GM12892 (cell line): ENCODE results near the gene CEMIP.

ENCODE experiments used
- DNase-seq: peaks from one replicate; pipeline ENCODE4 v3.0.0; 2011; ENCODE audit not compliant: insufficient read length
- FAIRE-seq: peaks from 2 replicates; lab custom pipeline; 2011; peaks lifted over from hg19 to GRCh38; lab: Jason Lieb, UNC
- POLR2A ChIP-seq: IDR thresholded peaks from 2 replicates; pipeline ENCODE4 v1.6.1; 2011; ENCODE audit warnings: low read depth, low read length, control low read depth
- POLR2AphosphoS5 ChIP-seq: IDR thresholded peaks from 2 replicates; pipeline ENCODE4 v1.6.1; 2011; ENCODE audit warnings: low read depth, low read length, control low read depth
- TAF1 ChIP-seq: IDR thresholded peaks from 2 replicates; pipeline ENCODE4 v1.6.1; 2011; ENCODE audit warnings: low read depth, mild to moderate bottlenecking, control low read depth, low read length, borderline replicate concordance

CEMIP gene

DNA sequence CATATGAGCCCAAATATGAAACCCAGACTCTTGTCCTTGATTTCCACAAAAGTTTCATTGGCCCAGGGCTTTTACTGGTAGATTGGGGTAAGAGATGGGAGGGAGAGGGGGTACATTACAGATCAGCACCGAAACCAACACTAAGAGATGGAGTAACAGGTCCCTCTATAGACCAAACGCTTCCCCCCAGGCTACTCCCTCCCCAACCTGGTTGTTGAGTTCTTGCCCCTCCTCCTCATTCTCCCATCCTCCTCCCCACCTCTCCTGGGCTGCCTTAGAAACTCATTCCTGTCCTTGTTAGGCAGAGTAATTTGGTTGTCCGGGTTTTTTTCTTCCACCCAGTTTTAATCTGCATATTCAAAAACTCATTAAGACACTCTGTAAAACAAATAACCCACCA, 136.3 kb downstream of the CEMIP start:
- no peak for TF ChIP-seq POLR2AphosphoS5
- TF ChIP-seq TAF1 = no peak
- TF ChIP-seq POLR2A = no peak
- no peak for DNase-seq
- FAIRE-seq = no peak

DNA sequence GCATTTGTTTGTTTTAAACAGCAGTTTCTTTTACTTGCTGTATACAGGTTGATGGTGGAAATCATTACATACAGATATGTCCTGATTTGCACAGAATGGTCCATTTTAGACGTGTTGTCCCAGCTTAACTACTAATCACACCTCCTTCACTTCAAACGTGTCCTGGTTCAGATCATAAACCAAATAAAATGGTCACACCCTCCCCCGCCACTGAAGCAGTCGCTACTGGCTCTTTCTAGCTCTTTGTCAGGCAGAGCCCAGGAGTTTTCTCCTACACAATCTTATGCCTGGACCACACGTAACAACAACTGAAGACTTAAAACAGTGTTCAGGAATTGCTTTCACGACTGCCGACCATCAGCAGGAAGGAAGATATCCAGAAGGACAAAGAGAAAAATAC, 136.9 kb downstream of the CEMIP start:
- DNase-seq = no peak
- FAIRE-seq = peak; percentile 40
- TF ChIP-seq POLR2AphosphoS5 = no peak
- no peak for TF ChIP-seq TAF1
- no peak for TF ChIP-seq POLR2A

DNA sequence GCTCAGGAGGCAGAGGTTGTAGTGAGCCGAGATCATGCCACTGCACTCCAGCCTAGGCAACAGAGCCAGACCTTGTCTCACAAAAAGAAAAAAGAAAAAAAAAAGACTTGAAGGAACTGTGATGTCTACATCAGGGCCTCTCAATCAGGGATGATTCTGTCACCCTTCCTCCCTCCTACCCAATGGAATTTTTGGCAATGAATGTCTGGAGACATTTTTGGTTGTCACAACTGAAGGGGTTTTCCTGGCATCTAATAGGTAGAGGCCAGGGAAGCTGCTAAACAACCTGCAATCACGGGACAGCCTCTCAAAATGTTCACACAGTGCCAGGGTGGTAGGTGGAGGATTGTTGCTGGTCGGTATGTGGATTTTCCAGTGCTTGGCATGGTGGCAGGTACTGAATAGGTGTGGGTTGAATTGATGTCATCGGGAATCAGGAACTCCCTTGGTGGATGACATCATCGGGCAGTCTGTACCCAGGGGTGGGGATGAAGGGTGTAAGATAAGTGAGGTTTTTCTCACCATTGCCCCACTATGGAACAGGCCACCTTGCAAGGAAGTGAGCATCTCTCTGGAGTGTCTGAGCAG, 139.1 kb downstream of the CEMIP start:
- TF ChIP-seq TAF1 (no peak), POLR2A (no peak), POLR2AphosphoS5 (no peak)
- FAIRE-seq (no peak), DNase-seq (no peak)

DNA sequence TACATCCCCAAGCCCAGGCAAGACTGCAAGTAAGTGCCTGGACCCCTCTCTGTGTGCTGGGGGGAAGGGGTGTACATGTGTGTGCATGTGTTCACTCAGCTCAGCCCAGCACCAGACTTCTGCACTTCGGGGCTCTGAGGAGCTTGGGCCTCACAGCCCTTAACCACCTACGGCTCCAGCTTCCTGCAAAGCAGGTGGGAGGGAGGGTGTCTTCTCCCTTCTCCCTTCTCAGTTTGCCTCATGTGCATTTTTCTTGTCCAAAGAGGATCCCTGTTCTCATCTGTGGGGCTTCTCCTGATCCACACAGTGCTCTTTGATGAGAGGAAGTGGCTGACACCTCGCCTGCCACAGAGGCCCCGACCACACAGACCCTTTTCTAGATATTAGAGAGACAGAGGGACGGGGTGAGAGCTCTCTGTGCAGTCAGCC, 141.1 kb downstream of the CEMIP start:
- DNase-seq (no peak), FAIRE-seq (no peak)
- TF ChIP-seq POLR2A = no peak
- TF ChIP-seq POLR2AphosphoS5 = no peak
- TF ChIP-seq TAF1 = no peak

DNA sequence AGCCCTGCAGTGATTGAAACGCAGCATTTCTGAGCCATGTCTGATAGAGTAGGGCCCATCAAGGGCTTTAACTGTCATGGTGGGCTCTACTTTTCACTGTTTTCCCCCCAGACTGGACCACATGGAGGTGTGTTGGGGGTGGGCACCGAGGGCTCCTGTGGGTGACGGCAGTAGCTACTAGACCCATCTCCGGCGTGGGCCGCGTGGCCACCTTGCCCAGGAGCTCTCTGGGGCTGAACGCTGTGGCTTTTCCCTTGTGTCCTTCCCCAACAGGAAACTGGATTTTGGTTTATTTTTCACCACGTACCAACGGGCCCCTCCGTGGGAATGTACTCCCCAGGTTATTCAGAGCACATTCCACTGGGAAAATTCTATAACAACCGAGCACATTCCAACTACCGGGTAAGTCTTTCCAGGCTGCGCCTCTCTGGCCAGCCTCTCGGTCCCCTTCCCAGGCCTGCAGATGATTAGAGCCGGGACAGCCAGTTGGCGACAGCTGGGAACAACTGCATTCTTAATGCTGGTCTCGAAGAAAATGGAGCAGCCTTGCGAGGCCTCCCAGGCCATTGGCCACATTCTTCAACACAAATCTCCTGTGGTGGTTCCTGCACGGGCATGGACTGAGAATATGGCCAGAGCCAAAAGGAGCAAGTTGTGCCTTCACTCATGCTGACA, 142.7 kb downstream of the CEMIP start:
- FAIRE-seq = no peak
- TF ChIP-seq POLR2AphosphoS5 (no peak), POLR2A (no peak), TAF1 (no peak)

DNA sequence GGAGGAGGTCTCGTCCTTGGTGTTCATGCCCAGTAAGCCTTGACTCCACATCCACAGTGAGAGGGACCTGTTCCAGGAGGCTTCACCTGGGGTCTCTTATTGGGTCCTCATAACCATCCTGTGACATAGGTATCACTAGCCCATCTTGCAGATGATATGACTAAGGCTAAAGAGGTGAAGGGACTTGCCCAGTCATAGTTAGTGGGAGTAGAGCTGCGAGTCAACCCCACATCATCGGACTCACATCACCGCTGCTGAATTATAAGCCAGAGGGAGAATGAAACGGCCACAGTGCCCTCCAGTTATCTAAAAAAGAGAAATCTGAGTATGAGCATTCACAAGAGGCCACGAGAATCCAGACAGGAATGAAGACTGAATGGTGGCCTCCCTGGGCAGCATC, 144.5 kb downstream of the CEMIP start:
- DNase-seq (no peak), FAIRE-seq (no peak)
- TF ChIP-seq POLR2AphosphoS5 (no peak), POLR2A (no peak), TAF1 (no peak)

More for the DNA sequence above, 142.7 kb downstream of the CEMIP start:
- DNase-seq = no peak

DNA sequence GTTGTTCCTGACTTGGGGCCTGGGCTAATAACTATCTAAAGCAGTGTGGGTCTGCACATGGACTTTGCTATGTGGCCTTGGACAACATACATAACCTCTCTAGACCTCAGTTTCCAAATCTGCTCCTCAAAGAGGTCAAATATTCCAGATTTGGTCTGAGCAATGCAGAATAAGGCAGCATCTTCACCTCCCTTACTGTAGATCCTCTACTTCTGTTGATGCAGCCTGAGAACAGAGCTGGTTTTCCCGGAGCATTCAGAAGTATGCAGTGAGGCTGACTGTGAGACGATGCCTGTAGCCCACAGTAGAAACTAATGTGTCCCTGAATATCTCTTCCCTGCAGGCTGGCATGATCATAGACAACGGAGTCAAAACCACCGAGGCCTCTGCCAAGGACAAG, 145.1 kb downstream of the CEMIP start:
- TF ChIP-seq TAF1 (no peak), POLR2A (no peak), POLR2AphosphoS5 (no peak)
- DNase-seq (no peak), FAIRE-seq (no peak)

DNA sequence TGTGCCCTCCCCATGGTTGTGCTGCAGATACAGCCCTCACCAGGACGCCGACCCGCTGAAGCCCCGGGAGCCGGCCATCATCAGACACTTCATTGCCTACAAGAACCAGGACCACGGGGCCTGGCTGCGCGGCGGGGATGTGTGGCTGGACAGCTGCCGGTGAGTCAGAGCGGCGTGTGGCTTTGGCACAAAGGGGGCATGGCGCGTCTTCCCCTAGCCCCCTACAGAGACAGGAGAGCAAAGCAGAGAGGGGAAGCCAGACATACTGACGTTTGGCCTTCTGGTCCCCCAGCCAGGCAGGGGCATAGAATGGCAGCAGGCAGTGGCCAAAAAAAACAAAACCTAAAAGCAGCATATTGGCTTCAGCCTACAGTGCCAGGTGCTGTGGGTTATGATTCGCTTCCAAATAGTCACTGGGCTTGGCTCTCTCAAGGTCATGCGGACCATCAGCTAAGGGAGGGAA, 146.5 kb downstream of the CEMIP start:
- TF ChIP-seq TAF1 (no peak), POLR2A (no peak), POLR2AphosphoS5 (no peak)
- FAIRE-seq (no peak), DNase-seq (no peak)

DNA sequence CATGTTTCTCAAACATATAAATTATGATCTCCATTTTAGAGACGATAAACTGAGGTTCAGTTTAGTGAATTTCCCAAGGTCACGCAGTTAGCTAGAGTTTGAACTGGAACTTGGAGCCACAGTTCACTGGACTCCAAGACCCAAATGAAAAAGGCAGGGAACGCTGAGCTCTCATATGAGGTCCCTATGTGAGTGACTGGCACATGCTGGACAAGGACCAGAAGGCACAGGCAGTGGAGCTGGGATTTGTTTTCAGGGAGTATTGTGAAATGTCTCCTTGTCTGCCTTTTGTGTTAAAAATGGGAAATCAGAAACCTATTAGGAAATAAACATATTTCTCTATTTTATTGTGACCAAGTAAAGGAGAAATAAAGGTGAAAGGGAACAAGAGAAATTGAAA, 147.0 kb downstream of the CEMIP start:
- TF ChIP-seq TAF1 (no peak), POLR2A (no peak), POLR2AphosphoS5 (no peak)
- FAIRE-seq = no peak
- no peak for DNase-seq

DNA sequence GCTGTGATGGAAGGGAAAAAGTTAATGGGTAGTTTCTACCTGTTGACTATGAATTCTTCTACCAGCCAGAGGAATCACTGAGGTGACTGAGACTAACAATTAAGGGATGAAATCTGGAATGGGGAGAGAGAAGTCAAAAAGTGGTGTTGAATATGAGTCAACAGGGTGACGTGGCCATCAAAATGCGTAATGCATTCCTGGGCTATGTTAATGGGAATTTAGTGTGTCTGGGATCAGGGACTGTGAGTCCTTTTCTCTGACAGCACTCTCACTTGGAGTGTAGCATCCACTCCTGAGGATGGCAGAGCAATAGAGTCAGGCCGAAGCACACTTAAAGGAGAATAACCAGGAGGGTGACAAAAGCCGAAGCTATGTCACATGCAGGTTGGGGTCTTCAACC, 150.1 kb downstream of the CEMIP start:
- no peak for DNase-seq
- TF ChIP-seq POLR2A (no peak), TAF1 (no peak), POLR2AphosphoS5 (no peak)
- FAIRE-seq = no peak

DNA sequence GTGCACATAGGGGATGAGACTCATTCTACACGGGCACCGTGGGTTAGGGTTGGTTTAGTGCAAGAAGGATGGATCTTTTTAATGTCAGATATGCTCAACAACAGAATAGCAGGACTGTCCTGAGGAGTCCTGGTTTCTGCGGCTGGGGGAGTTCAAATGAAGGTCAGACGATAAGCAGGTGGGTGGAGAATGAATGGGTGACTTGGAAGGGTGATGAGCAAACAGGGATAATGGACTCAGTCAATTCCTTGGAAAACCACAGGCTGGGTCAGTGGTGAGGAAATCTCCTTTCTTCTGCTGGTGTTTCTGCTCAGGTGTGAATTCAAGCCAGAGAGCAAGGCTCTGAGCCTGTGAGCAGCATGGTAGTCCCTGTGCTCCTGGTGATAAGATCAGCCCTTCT, 150.5 kb downstream of the CEMIP start:
- no peak for FAIRE-seq
- TF ChIP-seq TAF1 = no peak
- TF ChIP-seq POLR2A = no peak
- TF ChIP-seq POLR2AphosphoS5 = no peak
- DNase-seq = no peak

DNA sequence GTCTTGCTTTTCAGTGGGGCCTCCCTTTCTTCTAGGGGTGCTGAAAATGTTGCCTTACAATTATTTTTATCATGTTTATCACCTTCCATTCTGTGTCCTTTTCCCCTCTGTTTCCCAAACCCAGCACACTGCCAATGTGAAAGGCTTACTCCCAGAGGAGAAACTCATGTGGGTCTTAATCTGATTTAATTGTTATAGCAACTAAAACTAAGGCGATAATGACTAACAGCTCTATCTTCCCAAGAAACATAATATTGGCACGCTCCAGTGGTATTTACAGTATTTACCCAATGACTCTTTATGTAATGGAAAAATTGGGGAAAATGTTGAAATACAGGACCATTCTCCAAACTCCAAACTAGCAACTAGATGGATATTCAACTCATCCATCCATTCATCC, 152.0 kb downstream of the CEMIP start:
- DNase-seq = no peak
- FAIRE-seq = no peak
- TF ChIP-seq POLR2A = no peak
- no peak for TF ChIP-seq TAF1
- TF ChIP-seq POLR2AphosphoS5 = no peak
